Muscle of arm (tissue), 12 donors: ENCODE results near the gene STX8. TPM values are rescaled to one million over a fixed set of nuclear protein-coding genes. Genes with fewer than 3 reads are reported as not detected.
A peak's percentile ranks its signal among the peaks of the same experiment; 100 is the strongest.

Experiments used
- DNase-seq: peaks from one replicate; pipeline ENCODE4 v3.0.0-alpha.2; 2013
- polyA plus RNA-seq, 12 donors: library from polyadenylated mRNA; unstranded; fragments of 120-200 nt; gene quantifications; one replicate each; pipeline ENCODE4 v1.2.1, GENCODE V29; 2013; ENCODE audit not compliant: insufficient read length in 12 of 12

STX8 gene
- polyA plus RNA-seq, 12 donors, result 28.4 to 53.1 (median 46.2) TPM; not detected in 1

DNA sequence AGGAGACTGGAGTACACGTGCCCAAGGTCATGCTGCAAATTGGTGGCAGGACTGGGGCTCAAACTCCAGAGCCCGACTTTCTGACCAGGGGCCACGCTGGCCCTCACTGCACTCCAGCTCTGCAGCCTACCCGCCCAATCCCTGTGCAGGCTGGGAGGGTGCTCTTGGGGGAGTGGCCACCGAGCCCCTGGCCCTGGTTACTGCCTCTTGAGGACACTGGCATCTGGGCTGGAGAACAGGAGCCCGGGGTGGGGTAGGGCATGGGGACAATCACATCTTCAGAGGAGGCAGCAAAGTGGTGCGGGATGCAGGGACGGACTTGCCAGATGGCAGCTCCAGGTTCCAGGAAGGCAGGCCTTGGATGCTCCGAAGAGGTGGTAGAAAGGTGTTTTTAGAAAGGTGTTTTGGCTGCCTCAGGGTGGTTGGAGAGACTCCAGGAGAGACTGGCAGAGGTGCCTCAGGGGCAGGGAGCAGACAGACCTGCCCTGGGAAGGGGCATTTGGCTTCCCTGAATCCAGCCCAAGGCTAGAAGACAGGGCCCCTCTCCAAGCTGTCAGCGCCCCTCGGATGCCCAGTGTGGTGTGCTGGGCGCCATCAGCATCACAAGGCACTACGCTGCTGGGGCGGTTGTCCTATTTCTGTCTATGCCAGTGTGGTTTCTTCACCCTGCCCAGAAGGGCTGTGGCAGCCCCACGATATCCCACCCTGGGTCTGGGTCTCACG is 333.7 kb downstream of the STX8 start:
- DNase-seq, result no peak

DNA sequence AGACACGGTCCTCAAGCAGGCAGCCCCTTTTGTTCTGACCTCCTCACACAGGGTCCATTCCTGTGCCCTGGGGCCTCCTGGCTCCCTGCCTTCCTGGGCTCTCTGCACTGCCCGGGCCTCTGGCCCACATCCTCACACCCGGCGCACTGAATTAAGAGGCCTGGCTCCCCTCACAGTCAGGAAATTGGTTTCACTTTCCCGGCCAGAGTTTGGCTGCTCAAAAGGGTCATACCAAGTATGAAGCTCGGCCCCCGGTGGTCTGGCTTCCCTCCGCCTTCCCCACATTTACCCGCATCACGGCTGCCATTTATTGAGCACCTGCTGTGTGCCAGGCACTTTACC is 334.3 kb downstream of the STX8 start:
- DNase-seq, result peak; percentile 77

DNA sequence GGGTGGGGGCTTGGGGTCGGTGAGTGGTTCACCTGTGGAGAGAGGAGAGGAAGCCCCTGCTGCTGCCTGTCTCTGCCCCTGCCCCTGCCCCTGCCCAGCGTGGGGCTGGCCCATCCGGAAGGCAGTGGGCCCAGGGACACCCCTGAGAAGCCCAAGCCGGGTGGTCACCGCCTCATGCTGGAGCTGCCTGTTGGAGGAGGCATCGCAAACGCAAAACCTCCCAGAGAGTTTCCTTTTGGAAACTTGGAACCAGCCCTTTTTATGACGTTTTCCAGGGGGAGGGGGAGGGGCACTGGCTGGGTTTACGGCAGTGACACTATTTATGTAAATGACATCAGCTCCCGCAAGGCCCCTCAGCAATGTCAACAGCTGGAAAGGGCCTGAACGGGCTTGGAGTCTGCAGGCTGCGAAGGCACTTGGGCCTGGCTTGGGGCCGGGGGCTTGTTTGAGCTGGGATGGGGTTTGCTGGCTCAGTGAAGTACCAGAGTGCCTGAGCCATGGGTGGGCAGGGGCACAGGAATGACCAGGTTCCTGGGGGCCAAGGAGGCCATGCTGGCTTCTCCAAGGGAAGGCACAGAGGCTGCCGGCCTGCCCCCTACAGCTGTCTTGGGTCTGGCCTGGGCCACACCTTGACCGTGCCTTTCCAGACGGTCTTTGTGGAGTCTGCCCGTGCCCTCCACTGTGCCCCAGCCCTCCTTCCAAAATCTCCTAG is 334.8 kb downstream of the STX8 start:
- peak; percentile 95 for DNase-seq

DNA sequence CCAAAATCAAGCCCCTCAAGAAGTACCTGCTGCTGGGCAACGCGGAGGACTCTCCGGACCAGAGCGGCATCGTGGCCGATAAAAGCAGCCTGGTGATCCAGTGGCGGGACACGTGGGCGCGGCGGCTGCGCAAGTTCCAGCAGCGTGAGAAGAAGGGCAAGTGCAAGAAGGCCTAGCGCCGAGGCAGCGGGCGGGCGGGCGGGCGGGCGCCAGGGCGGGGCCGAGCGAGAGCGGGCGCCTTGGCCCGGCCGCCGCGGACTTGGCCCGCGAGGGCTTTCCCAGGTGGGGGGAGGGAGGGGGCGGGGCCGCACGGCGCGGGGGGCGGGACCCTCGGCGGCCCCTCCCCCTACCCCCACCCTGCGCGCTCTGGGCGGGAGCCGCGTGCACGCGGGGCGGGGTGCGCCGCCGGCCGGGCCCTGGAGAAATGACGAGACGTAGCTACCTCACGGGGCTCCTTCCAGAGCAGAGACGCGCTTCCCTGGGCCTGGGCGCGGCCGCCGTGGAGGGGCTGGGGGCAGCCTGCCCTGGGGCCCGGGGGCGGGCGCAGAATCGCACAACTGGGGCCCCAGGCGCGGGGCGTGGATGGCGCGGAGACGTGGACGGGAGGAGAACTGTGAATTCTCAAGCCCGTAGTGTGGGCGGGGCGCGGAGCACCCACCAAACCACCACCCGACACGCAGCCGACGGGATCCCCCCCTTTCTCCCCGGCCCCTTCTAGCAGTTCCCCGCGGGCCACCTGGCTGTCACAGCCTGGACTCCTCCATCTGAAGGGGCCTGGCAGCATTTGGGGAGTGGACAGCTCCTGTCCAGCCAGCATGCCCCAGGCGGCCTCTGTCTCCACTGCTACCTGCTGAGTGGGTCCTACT is 335.6 kb downstream of the STX8 start:
- DNase-seq, result peak; percentile 63

DNA sequence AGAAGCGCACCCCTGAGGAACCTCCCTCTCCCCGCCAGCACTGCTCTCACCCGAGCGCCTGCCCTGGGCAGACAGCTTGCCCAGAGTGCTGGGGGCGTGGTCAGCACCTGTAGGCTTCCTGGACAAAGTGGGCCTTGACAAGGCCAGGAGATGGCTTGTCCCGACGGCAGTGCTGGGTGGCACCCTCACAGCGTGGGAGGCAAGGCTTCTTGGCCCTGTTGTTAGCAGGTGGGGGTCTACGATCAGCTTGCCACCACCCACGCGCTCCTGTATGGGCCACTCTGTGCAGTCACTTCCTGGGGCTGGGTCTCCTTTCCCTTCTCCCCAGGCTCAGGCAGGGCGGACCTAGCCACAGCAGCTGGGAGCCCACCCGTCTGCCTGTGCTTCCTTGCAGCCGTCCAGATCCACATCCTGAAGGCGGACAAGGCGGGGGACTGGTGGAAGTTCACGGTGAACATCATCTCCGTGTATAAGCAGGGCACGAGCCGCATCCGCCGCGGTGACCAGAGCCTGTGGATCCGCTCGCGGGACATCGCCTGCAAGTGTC is 336.3 kb downstream of the STX8 start:
- no peak for DNase-seq

DNA sequence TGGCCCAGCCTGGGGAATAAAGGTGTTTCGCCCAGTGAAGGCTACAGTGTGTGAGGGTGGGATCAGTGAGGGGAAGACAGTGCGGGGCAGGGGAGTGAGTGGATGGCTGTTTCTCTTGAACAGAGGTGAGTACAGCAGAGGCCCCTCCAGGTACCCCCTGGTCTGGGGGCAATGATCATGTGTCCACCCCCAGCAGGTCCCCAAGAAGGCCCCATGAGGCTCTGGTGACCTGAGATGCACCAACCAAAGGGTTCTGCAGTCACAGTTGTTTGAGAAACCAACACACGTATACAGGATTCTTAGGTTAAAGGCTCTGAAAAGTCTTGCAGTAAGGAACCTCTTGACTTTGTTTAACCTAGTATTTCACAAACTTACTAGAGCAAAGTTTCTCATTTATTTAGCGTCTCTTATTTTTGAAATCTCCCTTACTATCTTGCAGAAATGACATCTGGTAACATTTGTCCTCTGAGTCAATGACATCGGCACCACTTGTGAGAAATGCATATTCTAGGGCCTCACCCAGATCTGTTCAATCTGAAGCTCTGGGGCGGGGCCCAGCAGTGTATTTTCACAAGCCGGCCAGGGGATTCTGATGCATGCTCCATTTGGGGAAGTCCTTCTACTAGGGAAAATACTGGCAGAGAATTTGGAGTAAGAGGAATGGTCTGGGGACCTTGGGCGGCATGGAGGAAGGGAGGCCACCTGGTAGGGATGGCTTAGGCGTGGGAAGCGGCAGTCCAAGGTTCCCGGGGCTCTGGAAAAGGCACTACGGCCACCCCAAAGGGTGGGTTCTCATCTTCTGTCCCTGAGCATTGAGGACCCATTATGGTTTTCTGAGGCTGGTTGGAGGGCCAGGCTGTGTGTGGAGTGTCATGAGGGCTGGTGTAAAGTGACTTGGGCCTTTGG is 337.0 kb downstream of the STX8 start:
- no peak for DNase-seq

DNA sequence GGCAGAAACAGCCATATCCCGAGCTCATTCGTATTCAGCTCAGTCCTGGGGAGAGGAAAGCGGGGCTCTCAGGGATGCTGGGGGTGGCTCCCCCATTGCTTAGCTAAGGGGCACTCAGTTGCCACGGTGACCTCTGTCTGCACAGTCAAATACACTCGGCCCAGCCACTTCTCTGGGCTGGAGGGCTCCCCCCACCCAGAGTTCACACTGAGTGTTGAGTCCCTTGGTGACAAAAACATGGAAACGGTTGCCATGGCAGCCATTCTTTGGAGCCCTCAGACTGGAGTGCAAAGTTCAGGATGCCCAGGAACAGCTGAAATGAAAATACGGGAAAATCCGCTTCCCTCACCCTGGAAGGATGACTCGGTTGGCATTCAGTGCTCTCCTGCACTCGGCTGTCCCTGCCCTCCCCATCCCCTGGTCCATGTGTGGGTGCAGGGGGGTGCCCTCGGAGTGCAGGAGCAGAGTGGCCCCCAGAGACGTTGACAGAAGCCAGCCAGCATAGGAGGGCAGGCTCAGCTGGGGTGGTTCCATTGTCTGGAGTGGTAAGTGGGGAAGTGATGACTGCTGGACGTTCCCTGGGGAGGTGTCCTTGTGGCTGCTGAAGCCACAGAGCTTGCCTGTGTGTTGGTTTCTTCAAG is 337.8 kb downstream of the STX8 start:
- DNase-seq, result no peak

DNA sequence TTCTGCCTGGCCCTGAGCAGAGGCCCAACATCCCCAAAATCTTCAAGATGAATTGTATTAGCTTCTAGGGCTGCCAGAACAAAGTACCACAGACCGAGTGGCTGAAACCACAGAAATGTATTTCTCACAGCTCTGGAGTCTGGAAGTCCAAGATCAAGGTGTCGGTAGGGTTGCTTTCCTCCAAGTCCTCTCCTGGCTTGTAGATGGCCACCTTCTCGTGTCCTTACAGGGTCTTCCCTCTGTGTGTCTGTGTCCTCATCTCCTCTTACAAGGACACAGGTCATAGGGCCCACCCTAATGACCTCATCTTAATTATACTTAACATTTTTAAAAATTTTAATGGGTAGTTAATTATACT is 338.6 kb downstream of the STX8 start:
- DNase-seq, result no peak

DNA sequence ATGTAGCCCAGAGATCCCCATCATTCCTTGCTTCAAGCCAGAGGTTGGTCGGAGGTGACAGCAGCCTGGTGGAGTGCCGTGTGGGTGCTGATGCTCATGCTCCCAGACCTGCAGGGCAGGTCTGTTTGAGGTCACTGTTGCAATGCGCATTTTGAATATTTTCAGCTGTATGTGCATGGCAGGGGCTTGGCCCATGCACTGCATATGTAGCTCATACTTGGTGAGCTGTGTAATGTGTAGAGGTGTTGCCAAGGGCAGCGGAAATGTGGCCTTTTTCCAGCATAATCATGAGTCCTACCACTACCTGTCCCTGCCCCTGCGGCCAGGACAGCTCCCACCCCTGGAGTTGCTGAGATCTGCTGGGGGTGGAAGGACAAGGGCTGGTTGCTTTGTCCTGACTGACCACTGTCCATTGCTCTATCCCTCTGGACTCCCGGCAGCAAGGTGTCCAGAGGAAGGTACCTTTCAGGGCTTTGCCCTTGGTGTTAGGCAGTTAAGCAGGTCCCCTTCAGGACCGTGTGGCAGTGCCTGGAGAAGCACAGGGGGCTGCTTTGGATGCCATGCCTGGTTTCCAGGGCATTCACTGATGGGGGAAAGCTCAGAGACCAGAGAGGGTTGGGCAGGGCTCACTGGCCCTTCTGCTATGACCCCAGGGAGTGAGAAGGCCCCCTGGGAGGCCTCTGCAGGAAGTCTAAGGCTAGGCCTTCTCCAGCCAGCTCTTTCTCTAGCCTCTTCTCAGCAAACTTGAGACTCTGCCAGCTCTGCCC is 339.2 kb downstream of the STX8 start:
- no peak for DNase-seq

DNA sequence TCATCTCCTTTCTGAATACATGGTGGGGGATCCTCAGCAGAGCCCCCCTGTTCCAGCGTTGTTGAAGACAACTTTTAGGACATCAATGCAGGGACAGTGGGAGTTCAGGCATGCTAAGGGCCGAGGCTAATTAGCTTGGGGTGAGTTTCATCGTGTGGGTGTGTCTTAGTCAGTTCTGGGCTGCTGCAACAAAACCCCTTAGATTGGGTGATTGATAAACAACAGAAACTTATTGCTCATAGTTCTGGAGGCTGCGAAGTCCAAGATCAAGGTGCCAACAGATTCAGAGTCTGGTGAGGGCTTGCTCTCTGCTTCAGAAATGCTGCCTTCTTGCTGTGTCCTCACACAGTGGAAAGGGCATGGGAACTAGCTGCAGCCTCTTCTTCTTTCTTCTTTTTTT is 340.3 kb downstream of the STX8 start:
- DNase-seq, result no peak

DNA sequence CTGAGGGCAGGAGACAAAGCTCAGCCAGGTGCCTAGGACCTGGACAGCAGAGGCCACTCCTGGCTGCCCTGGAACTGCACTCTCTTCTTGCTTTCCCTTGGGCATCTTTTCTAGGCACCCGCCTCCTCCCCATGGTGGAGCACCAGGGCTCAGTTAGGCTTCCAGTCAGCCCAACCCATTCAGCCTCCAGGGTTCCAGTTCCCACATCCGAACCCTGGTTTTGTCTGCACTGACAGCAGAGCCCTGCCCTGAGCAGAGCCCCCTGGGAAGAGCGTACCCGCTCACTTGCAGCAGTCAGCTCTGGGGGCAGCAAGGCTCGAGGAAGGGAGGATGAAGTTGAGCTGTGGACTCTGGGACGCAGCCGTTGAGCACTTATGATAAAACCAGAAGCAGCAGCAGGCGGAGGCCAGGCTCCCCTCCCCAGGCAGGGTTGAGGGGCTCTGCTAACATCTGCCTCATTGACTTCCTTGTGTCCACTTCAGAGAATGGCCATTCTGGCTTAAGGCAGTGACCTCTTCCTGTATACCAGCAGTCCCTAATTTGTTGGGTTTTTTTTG is 341.2 kb downstream of the STX8 start:
- DNase-seq, result no peak

DNA sequence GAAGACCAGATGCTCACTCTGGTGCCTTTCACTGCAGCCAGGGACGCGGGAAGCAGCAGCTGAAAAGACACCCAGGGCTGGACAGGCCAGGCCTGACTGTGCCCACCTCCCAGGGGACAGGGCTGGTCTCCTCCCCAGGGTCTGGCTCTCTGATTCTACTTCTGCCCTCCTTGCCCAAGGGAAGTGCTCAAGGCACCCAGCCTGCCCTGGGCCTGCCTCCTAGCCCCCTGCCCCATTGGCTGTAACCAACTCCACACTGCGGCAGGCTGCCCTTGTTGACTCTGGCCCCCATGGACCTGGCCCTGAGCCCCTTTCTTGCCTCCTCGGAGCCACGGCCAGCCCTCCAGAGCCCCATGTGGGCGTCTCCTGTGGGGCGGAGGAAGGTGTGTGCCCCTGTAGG is 341.9 kb downstream of the STX8 start:
- DNase-seq, result no peak

DNA sequence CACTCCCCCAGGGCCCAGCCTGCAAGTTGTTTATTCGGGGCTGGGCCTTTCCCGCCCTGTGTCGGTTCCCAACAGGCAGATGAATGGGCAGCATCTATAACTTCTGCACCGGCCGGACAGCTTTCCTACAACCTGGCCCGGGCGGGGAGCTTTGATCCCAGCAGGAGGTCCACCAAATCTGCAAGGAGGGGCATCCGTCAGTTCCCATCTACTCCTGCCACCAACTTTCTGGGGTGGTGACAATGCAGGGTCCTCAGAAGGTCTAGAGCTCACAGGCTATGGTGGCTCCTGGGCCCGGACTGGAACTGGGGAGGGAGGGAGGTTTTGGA is 342.4 kb downstream of the STX8 start:
- no peak for DNase-seq

DNA sequence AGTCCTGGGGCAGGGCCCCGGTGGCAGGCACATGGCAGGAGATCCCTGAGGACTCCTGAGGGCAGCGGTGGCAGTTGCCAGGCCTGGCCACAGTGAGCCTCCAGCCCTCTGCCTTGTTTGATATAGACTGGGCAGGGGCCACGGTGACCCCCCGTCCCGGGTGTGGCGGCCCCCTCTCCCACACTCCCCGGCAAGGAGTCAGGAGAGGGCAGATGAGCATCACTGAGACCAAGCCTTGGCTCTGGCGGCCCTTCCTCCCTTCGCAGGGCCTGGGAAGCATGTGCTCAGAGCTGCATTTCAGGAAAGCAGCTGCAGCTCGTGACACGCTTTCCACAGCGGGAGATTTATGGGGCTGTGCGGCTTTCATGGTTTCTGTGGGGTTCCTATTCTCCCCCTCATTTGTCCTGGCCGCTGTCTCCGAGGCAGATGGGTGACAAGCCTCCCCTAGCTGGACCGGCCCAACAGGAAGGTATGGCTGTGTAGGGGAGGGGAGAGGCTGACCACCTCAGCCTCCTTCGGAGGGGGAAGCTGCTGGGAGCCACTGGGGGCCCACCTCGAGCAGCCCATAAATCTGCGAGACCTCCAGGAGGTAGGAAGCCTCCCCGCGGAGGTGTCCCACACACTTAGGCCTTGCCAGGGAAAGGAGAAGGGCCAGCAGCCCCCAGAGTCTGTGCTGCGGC is 342.9 kb downstream of the STX8 start:
- no peak for DNase-seq

DNA sequence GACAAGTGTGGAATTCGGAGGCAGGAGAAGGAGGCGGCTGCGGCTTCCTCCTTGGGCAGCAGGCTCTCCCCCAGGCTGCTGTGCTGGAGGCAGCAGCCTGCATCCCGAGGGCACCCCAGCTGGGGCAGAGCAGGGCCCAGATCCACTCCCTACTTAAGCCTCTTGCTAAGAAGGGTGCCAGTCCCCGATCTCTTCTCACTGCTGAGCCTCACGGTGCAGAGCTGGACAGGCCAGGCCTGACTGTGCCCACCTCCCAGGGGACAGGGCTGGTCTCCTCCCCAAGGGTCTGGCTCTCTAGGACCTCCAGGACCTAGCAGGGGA is 343.5 kb downstream of the STX8 start:
- DNase-seq, result no peak

DNA sequence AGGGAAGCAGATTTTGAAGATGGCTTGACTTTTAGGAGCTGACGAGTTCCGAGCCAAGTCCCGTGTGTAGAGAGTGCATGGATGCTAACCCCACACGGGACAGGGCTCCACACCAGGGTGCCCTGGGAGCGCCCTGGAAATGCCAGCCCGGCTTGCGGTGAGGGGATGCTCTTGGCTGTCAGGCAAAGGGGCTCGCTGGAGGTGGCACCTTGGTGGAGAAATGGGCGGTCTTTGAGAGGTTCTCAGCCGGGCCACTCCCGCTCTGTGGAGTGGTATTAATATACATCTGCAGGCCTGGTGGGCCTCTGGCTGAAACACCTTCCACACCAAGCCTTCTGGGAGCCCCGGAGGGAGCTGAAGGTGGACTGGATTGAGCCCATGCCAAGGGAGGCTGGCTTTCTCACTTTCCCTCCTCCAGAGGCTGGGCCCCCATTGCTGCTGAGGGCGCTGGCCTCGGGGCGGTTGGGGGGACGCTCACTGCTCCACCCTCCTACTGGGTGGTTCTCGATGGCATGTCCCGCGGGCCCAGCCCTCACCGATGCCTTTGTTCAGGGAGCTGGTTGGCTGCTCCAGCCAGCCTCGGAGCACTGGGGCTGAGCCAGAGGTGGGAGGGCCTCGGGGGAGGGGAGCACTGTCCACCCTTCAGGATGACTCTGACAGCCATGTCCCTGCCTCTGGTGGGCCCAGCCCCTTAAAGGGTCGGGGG is 344.0 kb downstream of the STX8 start:
- no peak for DNase-seq

DNA sequence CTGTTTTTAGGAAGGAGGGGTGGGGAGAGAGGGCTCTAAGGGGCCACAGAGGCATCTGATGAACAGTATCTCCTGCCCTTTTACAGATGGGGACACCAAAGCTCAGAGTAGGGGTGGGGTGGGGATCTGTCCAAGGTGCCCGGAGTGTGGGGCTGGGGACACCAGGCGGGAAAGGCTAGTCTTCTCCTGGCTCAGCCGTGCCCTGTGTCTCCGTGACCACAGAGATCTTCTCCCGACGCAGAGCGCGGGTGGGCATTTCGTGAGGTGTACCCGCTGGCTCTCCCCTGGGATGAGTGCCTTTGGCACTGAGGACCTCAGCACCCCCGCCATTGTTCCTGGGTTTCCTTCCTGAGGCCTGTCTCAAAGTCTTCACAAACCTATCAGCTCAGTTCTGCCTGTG is 344.8 kb downstream of the STX8 start:
- DNase-seq, result no peak

DNA sequence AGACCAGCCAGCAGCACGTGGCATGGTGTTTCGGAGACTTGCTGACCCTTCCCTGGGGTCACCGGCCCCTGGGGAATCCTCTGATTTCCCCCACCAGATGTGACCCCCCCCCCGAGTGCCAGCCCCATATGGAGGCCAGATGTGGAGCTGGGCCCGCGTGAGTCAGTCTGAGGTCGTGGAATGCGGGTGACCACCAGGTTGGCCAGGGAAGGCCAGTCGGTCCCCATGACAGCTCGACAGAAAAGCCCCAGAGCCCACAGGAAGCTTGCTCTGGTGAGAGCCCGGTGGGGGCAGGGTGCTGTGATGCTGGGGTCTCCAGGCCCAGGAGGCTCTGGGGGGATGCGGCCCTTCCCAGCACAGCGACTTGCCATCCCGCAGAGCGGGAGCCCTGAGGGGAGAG is 345.3 kb downstream of the STX8 start:
- no peak for DNase-seq

DNA sequence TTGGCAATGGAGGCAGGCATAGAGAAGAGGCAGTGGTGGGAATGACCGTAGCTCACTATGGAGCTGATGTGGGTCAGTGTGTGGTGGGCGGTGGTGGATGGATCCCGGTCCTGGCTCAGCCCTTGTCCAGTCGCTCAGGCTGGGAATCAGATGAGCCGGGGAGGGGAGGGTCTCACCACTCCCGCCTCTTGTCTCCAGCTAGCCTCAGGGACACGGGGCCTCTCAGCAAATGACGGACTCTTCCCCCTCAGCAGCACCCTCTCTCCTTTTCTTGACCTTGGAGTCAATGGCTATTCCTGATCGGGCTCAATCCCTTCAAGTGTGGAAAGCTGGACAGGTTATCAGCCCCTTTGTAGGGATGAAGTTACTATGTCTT is 345.8 kb downstream of the STX8 start:
- DNase-seq, result no peak
